SK-N-SH treated with all-trans-retinoic acid at 6 μM for 48 hours (cell line): ENCODE data around the gene NFKBIZ.

Experiments used
- PATZ1 ChIP-seq: fragments of 250-450 bp; sonication (Bioruptor Pico); IDR thresholded peaks from 2 replicates; pipeline ENCODE4 v1.8.0; 2020; ENCODE audit warnings: mild to moderate bottlenecking, moderate library complexity, borderline replicate concordance
- TCF4 ChIP-seq: fragments of 250-450 bp; sonication (Bioruptor Pico); IDR thresholded peaks from 2 replicates; pipeline ENCODE4 v1.8.0; 2021; ENCODE audit warnings: mild to moderate bottlenecking, moderate library complexity, borderline replicate concordance
- TSHZ2 ChIP-seq: fragments of 250-450 bp; sonication (Bioruptor Pico); IDR thresholded peaks from 2 replicates; pipeline ENCODE4 v1.5.0; 2020; ENCODE audit warnings: mild to moderate bottlenecking, moderate library complexity
- ZC3H10 ChIP-seq: fragments of 250-450 bp; sonication (Bioruptor Pico); IDR thresholded peaks from 2 replicates; pipeline ENCODE4 v1.5.1; 2021; ENCODE audit warnings: mild to moderate bottlenecking, moderate library complexity

GRCh38 chr3:101868534-101869464 is 19.5 kb downstream of the NFKBIZ start:
- TF ChIP-seq TSHZ2 (CRISPR knock-in tag) (no peak), PATZ1 (CRISPR knock-in tag) (no peak), ZC3H10 (no peak), TCF4 (no peak)
